Stomach (tissue), 9 donors: ENCODE results near the gene SMIM17. TPM values are rescaled to one million over a fixed set of nuclear protein-coding genes. Genes with fewer than 3 reads are reported as not detected.
A peak's percentile ranks its signal among the peaks of the same experiment; 100 is the strongest.

ENCODE experiments used
- DNase-seq, 2 donors: peaks; one replicate each; pipeline versions ENCODE4 v3.0.0 to v3.0.0-alpha.2; 2013 to 2019
- H3K27ac ChIP-seq, 5 donors: fragments of 200-600 bp in 4 of 5; sonication (generic) in 4 of 5; one replicate each; pipeline ENCODE4 v1.5.1; 2013 to 2019; ENCODE audit warnings: mild to moderate bottlenecking in 1 of 5, moderate library complexity in 1 of 5
- H3K27me3 ChIP-seq, 3 donors: fragments of 200-600 bp; sonication (generic); one replicate each; pipeline ENCODE4 v1.5.1; 2017 to 2019; ENCODE audit warnings: mixed run types in 1 of 3
- H3K36me3 ChIP-seq, 4 donors: fragments of 200-600 bp; sonication (generic); 1 replicate in 3 of 4; 2 replicates in 1 of 4; pipeline ENCODE4 v1.5.1; 2016 to 2019
- H3K4me1 ChIP-seq, 4 donors: fragments of 200-600 bp; sonication (generic); one replicate each; pipeline ENCODE4 v1.5.1; 2016 to 2019
- H3K4me3 ChIP-seq, 4 donors: fragments of 200-600 bp; sonication (generic) in 3 of 4; one replicate each; pipeline ENCODE4 v1.5.1; 2016 to 2019; ENCODE audit warnings: mild to moderate bottlenecking in 1 of 4
- H3K9me3 ChIP-seq, 4 donors: fragments of 200-600 bp; sonication (generic); one replicate each; pipeline ENCODE4 v1.5.1; 2016 to 2019
- EP300 ChIP-seq: sonication (generic); formaldehyde crosslinking; IDR thresholded peaks from one replicate; pipeline ENCODE4 v1.6.1; 2017; ENCODE audit warnings: antibody characterized with exemption
- POLR2A ChIP-seq, 4 donors: fragments of 450-650 bp; IDR thresholded peaks; one replicate each; pipeline ENCODE4 v1.6.1; 2016; ENCODE audit warnings: antibody characterized with exemption in 4 of 4, control low read depth in 2 of 4, mild to moderate bottlenecking in 1 of 4, moderate library complexity in 1 of 4
- POLR2AphosphoS5 ChIP-seq, 3 donors: sonication (generic); formaldehyde crosslinking; IDR thresholded peaks; one replicate each; pipeline ENCODE4 v1.6.1; 2016; ENCODE audit warnings: antibody characterized with exemption in 3 of 3
- WGBS, 5 donors: extraction: QIAGEN DNeasy Blood & Tissue Kit in 3 of 5; methylation state at CpG; one replicate each; pipeline versions ENCODE4 v1.1.5 to v1.1.7; 2013 to 2018; 5-methylcytosine and 5-hydroxymethylcytosine counted together
- intact Hi-C: fragments of 100-400 bp; cut with DNase I; formaldehyde crosslinking; loops from one replicate; pipeline ENCODE4 v1.15.1; 2023; ENCODE audit warnings: low total_unique reads
- polyA plus RNA-seq, 3 donors: library from polyadenylated mRNA; stranded (reverse); fragments of 200-250 nt; gene quantifications; one replicate each; pipeline ENCODE4 v1.2.3, GENCODE V29; 2013
- total RNA-seq, 5 donors: library from RNA; depleted of rRNA; stranded (reverse); fragments of >200 nt; gene quantifications; one replicate each; pipeline versions ENCODE4 v1.1.0 to v1.2.3, GENCODE V29; 2014 to 2016
- TF ChIP-seq, protein P1 (sequence below), 7 experiments: fragments of 450-650 bp in 4 of 7; fragments of 200-600 bp in 3 of 7; sonication (generic) in 3 of 7; IDR thresholded peaks; one replicate each; pipeline ENCODE4 v1.5.1; 2016 to 2019; ENCODE audit warnings: antibody characterized with exemption in 7 of 7, control low read depth in 2 of 7, mild to moderate bottlenecking in 1 of 7
- donor health status: healthy with polysubstance abuse.
- donor health status: Bipolar disorder and iron deficiency.
- donor health status: healthy.

SMIM17 gene
- total and polyA plus RNA-seq, 8 donors: 0.13 to 1.1 TPM; not detected in 6

DNA sequence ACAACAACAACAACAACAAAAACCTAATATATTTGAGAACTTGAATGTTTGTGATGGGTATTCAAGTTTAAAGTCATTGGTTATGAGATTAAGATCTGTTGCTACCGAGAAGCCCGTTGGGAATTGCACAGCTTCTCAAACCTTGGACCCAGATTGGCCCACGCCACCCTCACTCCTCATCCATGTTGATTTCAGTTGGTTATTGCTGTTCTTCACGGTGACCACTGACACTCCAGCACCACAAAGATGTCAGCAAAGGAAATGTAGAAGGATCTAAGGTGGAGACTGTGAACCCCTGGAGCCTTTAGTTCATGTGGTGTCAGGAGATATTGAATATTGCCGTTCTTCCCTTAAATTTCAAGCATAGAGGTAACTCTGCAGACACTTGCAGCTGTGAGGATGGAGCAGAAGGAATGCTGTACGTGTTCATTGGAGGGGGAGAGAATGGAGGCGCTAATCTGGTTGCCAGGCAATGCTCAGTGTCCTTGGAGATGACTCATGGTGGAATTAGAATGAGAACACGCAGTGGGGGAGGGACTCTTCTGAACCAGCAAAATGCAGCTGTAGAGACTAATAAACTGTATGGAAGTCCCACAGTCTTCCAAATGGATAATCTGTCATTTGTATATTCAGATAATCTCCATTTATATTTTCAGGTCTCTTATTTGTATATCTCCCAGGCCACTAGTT lies 49.4 kb downstream of the SMIM17 start:
- H3K4me3 ChIP-seq: no peak overlapping the region
- WGBS, 5 donors: 55 to 68% (median 59%) methylated on average over 8 of the region's 8 CpGs
- H3K27ac ChIP-seq: no peak overlapping the region
- H3K4me1 ChIP-seq: no peaks in the 10 kb centered on the region
- H3K9me3 ChIP-seq: peaks cover 0 to 26% (median 12%) of the 10 kb centered on the region in 4 donors
- H3K27me3 ChIP-seq: no peaks in the 10 kb centered on the region
- DNase-seq: peak in 1 of 2 donors; percentile 64
- H3K36me3 ChIP-seq: peaks cover 0 to 8% (median 0%) of the 10 kb centered on the region in 4 donors
- TF ChIP-seq POLR2A (IDR thresholded peaks at IDR 0.05): no peak
- TF ChIP-seq, protein P1, sequence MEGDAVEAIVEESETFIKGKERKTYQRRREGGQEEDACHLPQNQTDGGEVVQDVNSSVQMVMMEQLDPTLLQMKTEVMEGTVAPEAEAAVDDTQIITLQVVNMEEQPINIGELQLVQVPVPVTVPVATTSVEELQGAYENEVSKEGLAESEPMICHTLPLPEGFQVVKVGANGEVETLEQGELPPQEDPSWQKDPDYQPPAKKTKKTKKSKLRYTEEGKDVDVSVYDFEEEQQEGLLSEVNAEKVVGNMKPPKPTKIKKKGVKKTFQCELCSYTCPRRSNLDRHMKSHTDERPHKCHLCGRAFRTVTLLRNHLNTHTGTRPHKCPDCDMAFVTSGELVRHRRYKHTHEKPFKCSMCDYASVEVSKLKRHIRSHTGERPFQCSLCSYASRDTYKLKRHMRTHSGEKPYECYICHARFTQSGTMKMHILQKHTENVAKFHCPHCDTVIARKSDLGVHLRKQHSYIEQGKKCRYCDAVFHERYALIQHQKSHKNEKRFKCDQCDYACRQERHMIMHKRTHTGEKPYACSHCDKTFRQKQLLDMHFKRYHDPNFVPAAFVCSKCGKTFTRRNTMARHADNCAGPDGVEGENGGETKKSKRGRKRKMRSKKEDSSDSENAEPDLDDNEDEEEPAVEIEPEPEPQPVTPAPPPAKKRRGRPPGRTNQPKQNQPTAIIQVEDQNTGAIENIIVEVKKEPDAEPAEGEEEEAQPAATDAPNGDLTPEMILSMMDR (IDR thresholded peaks at IDR 0.05): no peak
- TF ChIP-seq EP300: no peak
- TF ChIP-seq POLR2AphosphoS5 (IDR thresholded peaks at IDR 0.05): no peak
- intact Hi-C loops: no loop called here

DNA sequence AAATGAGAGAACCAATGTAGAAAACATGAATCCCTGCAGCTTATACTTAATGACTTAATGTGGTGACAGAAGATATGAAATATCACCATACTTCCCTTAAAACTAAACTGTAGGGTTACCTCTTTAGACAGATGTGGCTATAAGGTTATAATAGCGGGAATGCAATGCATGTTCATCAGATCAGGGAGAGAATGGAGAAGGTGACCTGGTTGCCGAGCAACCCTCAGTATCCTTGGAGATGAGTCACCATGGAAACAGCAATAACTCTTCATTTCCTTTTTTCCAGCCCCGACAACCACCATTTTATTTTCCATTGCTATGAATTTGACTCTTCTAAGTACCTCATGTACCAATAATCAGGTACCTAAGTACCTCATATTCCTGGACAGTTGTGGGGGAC lies 56.6 kb downstream of the SMIM17 start:
- no peaks in the 10 kb centered on the region for H3K4me1 ChIP-seq
- WGBS, 5 donors: 62 to 75% (median 66%) methylated on average over 3 of the region's 3 CpGs

DNA sequence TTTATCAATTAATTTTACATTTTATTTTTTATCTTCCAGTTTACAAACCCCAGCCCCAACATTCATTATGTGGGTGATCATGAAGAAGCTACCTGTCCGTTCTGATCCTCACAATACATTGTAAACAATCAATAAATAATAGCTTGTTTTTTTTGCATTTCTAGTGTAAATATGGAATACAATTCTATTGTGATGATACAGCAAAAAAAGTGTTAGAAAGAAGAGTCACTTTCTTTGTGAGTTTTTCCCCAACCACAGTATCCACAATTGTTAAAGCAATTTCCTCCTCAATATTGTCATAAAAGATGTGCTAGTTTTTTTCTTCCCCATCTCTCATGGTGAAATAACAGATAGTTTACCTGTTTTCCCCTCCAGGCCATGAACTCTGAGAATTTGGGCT lies 58.9 kb downstream of the SMIM17 start:
- DNase-seq: no peak
- TF ChIP-seq, protein P1 (IDR thresholded peaks at IDR 0.05): no peak
- TF ChIP-seq POLR2AphosphoS5 (IDR thresholded peaks at IDR 0.05) (no peak), POLR2A (IDR thresholded peaks at IDR 0.05) (no peak), EP300 (no peak)
- no peaks in the 10 kb centered on the region for H3K36me3 ChIP-seq
- no peak overlapping the region for H3K27ac ChIP-seq
- intact Hi-C loops: no loop called here
- no peak overlapping the region for H3K4me3 ChIP-seq
- peaks cover 0 to 66% (median 18%) of the 10 kb centered on the region in 4 donors for H3K9me3 ChIP-seq
- no peaks in the 10 kb centered on the region for H3K4me1 ChIP-seq
- no peaks in the 10 kb centered on the region for H3K27me3 ChIP-seq
- 48 to 58% (median 50%) methylated on average over 1 of the region's 1 CpG for WGBS, 5 donors

More for the DNA sequence above, 56.6 kb downstream of the SMIM17 start:
- H3K4me3 ChIP-seq: no peak overlapping the region
- intact Hi-C loops: no loop called here
- no peaks in the 10 kb centered on the region for H3K36me3 ChIP-seq
- peaks cover 0 to 59% (median 22%) of the 10 kb centered on the region in 4 donors for H3K9me3 ChIP-seq
- DNase-seq: peak in 1 of 2 donors; percentile 24
- no peak overlapping the region for H3K27ac ChIP-seq
- no peak for TF ChIP-seq EP300
- TF ChIP-seq, protein P1 (IDR thresholded peaks at IDR 0.05): no peak
- TF ChIP-seq POLR2AphosphoS5 (IDR thresholded peaks at IDR 0.05): no peak
- no peak for TF ChIP-seq POLR2A (IDR thresholded peaks at IDR 0.05)
- H3K27me3 ChIP-seq: no peaks in the 10 kb centered on the region

DNA sequence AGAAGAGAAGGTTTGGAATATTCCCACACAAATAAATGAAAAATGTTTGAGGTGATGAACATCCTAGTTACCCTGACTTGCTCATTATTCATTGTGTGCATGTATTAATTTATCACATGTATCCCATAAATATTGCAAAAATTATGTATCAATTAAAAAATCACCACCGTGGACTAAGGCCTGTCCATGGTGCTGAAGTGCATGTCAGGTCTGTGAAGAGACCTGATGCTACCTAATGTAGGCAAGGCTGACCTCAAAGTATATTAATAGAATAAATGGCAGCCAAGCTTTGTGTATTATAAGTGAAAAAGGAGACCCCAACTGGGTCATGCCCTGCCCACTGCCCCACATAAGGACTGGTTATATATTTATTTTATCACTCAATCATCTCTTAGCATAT lies 63.0 kb downstream of the SMIM17 start:
- intact Hi-C loops: no loop called here
- WGBS, 5 donors: 57 to 77% (median 59%) methylated on average over 1 of the region's 1 CpG

More for the DNA sequence above, 63.0 kb downstream of the SMIM17 start:
- Histone ChIP-seq H3K36me3 (peaks cover 0 to 4% (median 0%) of the 10 kb centered on the region in 4 donors), H3K4me3 (no peak overlapping the region), H3K27ac (no peak overlapping the region), H3K9me3 (peaks cover 0 to 57% (median 8%) of the 10 kb centered on the region in 4 donors), H3K27me3 (no peaks in the 10 kb centered on the region), H3K4me1 (no peaks in the 10 kb centered on the region)
- TF ChIP-seq, protein P1 (IDR thresholded peaks at IDR 0.05): no peak
- TF ChIP-seq EP300: no peak
- no peak for TF ChIP-seq POLR2A (IDR thresholded peaks at IDR 0.05)
- no peak for DNase-seq

Other genes with a start within 250 kb of the SMIM17 start
- gene ZNF582, start 249.6 kb upstream of the SMIM17 start, total RNA-seq: 1 to 10 TPM in 2 of 5 donors, not detected in 3; 1.2 to 4.2 TPM
- 1 to 10 TPM; 2.3 to 2.6 (median 2.5) TPM for gene ZNF582, start 249.6 kb upstream of the SMIM17 start, polyA plus RNA-seq
- gene ZNF583, start 238.8 kb upstream of the SMIM17 start, total RNA-seq: 10 to 100 TPM in 1 of 5 donors, 1 to 10 TPM in 2, under 1 TPM in 1, not detected in 1; 0.45 to 13.0 (median 5.7) TPM
- 1 to 10 TPM in 2 of 3 donors, under 1 TPM in 1; 0.75 to 3.4 (median 1.3) TPM for gene ZNF583, start 238.8 kb upstream of the SMIM17 start, polyA plus RNA-seq
- 1 to 10 TPM in 3 of 5 donors, not detected in 2; 1.3 to 7.9 (median 5.4) TPM for gene ZNF667, start 165.8 kb upstream of the SMIM17 start, total RNA-seq
- 1 to 10 TPM in 2 of 3 donors, under 1 TPM in 1; 0.75 to 4.9 (median 2.5) TPM for gene ZNF667, start 165.8 kb upstream of the SMIM17 start, polyA plus RNA-seq
- gene ZNF471, start 135.3 kb upstream of the SMIM17 start, total RNA-seq: 1 to 10 TPM in 4 of 5 donors, under 1 TPM in 1; 0.58 to 9.7 (median 1.8) TPM
- 1 to 10 TPM in 2 of 3 donors, under 1 TPM in 1; 1.00 to 2.8 (median 1.8) TPM for gene ZNF471, start 135.3 kb upstream of the SMIM17 start, polyA plus RNA-seq
- 10 to 100 TPM in 2 of 5 donors, 1 to 10 TPM in 3; 3.2 to 83.4 (median 9.9) TPM for gene ZFP28, start 104.2 kb upstream of the SMIM17 start, total RNA-seq
- gene ZFP28, start 104.2 kb upstream of the SMIM17 start, polyA plus RNA-seq: 1 to 10 TPM; 1.6 to 3.5 (median 3.1) TPM
- 1 to 10 TPM; 1.0 to 5.4 (median 1.8) TPM for gene ZNF470, start 75.7 kb upstream of the SMIM17 start, total RNA-seq
- gene ZNF470, start 75.7 kb upstream of the SMIM17 start, polyA plus RNA-seq: 1 to 10 TPM; 1.1 to 4.3 (median 1.4) TPM
- 10 to 100 TPM in 2 of 5 donors, 1 to 10 TPM in 2, not detected in 1; 6.6 to 18.2 (median 11.0) TPM for gene ZNF71, start 47.9 kb upstream of the SMIM17 start, total RNA-seq
- gene ZNF71, start 47.9 kb upstream of the SMIM17 start, polyA plus RNA-seq: 1 to 10 TPM; 2.1 to 3.1 (median 2.8) TPM
- gene ZNF835, start 28.6 kb downstream of the SMIM17 start, total RNA-seq: under 1 TPM in 2 of 5 donors, not detected in 3; 0.89 to 0.92 TPM
- gene ZNF835, start 28.6 kb downstream of the SMIM17 start, polyA plus RNA-seq: under 1 TPM; 0.31 to 0.48 (median 0.31) TPM
- 10 to 100 TPM in 1 of 5 donors, 1 to 10 TPM in 3, under 1 TPM in 1; 0.72 to 38.2 (median 2.3) TPM for gene PEG3, start 197.6 kb downstream of the SMIM17 start, total RNA-seq
- gene PEG3, start 197.6 kb downstream of the SMIM17 start, polyA plus RNA-seq: 1 to 10 TPM; 1.1 to 3.2 (median 1.4) TPM
- gene ZIM2, start 197.6 kb downstream of the SMIM17 start, total RNA-seq: 1 to 10 TPM in 2 of 5 donors, not detected in 3; 3.3 to 4.1 TPM
- gene ZIM2, start 197.6 kb downstream of the SMIM17 start, polyA plus RNA-seq: under 1 TPM in 1 of 3 donors, not detected in 2; 0.19 TPM